DND-41 (cell line): ENCODE data around the gene ART5.

Experiments
- ATAC-seq: fragments of 200-7000 bp; cut with Tn5 transposase; 3 replicates; pipeline ENCODE4 v1.9.1; 2021; ENCODE audit warnings: low read depth; ENCODE audit not compliant: insufficient read depth
- DNase-seq: peaks from one replicate; pipeline ENCODE4 v3.0.0-alpha.2; 2020
- H2AFZ ChIP-seq: 2 replicates; pipeline ENCODE4 v1.6.0; 2012; ENCODE audit warnings: low read depth, low read length
- H3K27ac ChIP-seq: 2 replicates; pipeline ENCODE4 v1.5.1; 2012; ENCODE audit warnings: low read length, inconsistent platforms
- H3K27me3 ChIP-seq: fragments of 200-600 bp; sonication (generic); 2 replicates; pipeline ENCODE4 v1.6.0; 2012; ENCODE audit warnings: low read length, mild to moderate bottlenecking, inconsistent platforms; ENCODE audit not compliant: insufficient read depth, poor library complexity
- H3K36me3 ChIP-seq: 2 replicates; pipeline ENCODE4 v1.5.1; 2012; ENCODE audit warnings: low read length, inconsistent platforms; ENCODE audit not compliant: insufficient read depth
- H3K4me1 ChIP-seq: 2 replicates; pipeline ENCODE4 v1.5.1; 2012; ENCODE audit warnings: mild to moderate bottlenecking, low read length; ENCODE audit not compliant: insufficient read depth
- H3K4me2 ChIP-seq: 2 replicates; pipeline ENCODE4 v1.6.0; 2012; ENCODE audit warnings: mild to moderate bottlenecking, moderate library complexity, low read length, inconsistent platforms; ENCODE audit not compliant: insufficient read depth
- H3K4me3 ChIP-seq, 2 experiments: fragments of 200-600 bp in 1 of 2; shearing (Covaris generic) in 1 of 2; 2 replicates each; pipeline ENCODE4 v1.5.1; 2012 to 2016; ENCODE audit warnings: inconsistent platforms in 2 of 2, low read length in 2 of 2, mild to moderate bottlenecking in 2 of 2, low read depth in 1 of 2, moderate library complexity in 1 of 2
- H3K79me2 ChIP-seq: 2 replicates; pipeline ENCODE4 v1.6.0; 2012; ENCODE audit warnings: low read length, inconsistent platforms; ENCODE audit not compliant: insufficient read depth
- H3K9ac ChIP-seq: 2 replicates; pipeline ENCODE4 v1.6.0; 2012; ENCODE audit warnings: low read depth, mild to moderate bottlenecking, inconsistent platforms, low read length, moderate library complexity
- H3K9me3 ChIP-seq: 2 replicates; pipeline ENCODE4 v1.5.1; 2012; ENCODE audit warnings: low read length, moderate library complexity, mild to moderate bottlenecking, inconsistent platforms; ENCODE audit not compliant: insufficient read depth, severe bottlenecking
- H4K20me1 ChIP-seq: 2 replicates; pipeline ENCODE4 v1.6.0; 2012; ENCODE audit warnings: low read length; ENCODE audit not compliant: insufficient read depth
- CTCF ChIP-seq: IDR thresholded peaks from 2 replicates; pipeline ENCODE4 v1.5.1; 2012; ENCODE audit warnings: borderline replicate concordance, low read length, moderate library complexity, mild to moderate bottlenecking; ENCODE audit not compliant: poor library complexity, severe bottlenecking; ENCODE audit errors: extremely low read depth
- EZH2 ChIP-seq: IDR thresholded peaks from 3 replicates; pipeline ENCODE4 v1.6.1; 2012; ENCODE audit warnings: borderline replicate concordance, low read depth, mild to moderate bottlenecking, moderate library complexity, low read length, inconsistent platforms; ENCODE audit not compliant: severe bottlenecking

The ART5 gene

GRCh38 chr11:3623121-3623520 is 18.7 kb downstream of the ART5 start:
- no peaks in the 10 kb centered on the region for H3K79me2 ChIP-seq
- no peaks in the 10 kb centered on the region for H4K20me1 ChIP-seq
- no peaks in the 10 kb centered on the region for H3K36me3 ChIP-seq
- H3K4me1 ChIP-seq, result no peaks in the 10 kb centered on the region
- H3K27ac ChIP-seq, result no peak overlapping the region
- DNase-seq (no peak), ATAC-seq (no peak)
- H2AFZ ChIP-seq, result no peak overlapping the region
- no peak overlapping the region for H3K4me2 ChIP-seq
- H3K27me3 ChIP-seq, result peaks cover 5% of the 10 kb centered on the region
- TF ChIP-seq EZH2 (no peak), CTCF (no peak)
- no peaks in the 10 kb centered on the region for H3K9me3 ChIP-seq
- no peak overlapping the region for H3K4me3 ChIP-seq
- H3K9ac ChIP-seq, result no peak overlapping the region

GRCh38 chr11:3622521-3622920 is 19.3 kb downstream of the ART5 start:
- Histone ChIP-seq H4K20me1 (no peaks in the 10 kb centered on the region), H3K9me3 (no peaks in the 10 kb centered on the region), H3K4me1 (no peaks in the 10 kb centered on the region), H3K4me3 (no peak overlapping the region), H3K27ac (no peak overlapping the region), H3K36me3 (no peaks in the 10 kb centered on the region), H2AFZ (no peak overlapping the region), H3K27me3 (peaks cover 5% of the 10 kb centered on the region), H3K79me2 (no peaks in the 10 kb centered on the region), H3K9ac (no peak overlapping the region), H3K4me2 (no peak overlapping the region)
- DNase-seq (no peak), ATAC-seq (no peak)
- TF ChIP-seq CTCF (no peak), EZH2 (no peak)

GRCh38 chr11:3617990-3618389 is 23.8 kb downstream of the ART5 start:
- no peak overlapping the region for H3K9ac ChIP-seq
- no peaks in the 10 kb centered on the region for H3K79me2 ChIP-seq
- H3K4me2 ChIP-seq, result no peak overlapping the region
- H3K36me3 ChIP-seq, result no peaks in the 10 kb centered on the region
- no peak overlapping the region for H3K27ac ChIP-seq
- ATAC-seq (no peak), DNase-seq (no peak)
- no peak overlapping the region for H2AFZ ChIP-seq
- no peaks in the 10 kb centered on the region for H3K9me3 ChIP-seq
- no peak overlapping the region for H3K4me3 ChIP-seq
- no peaks in the 10 kb centered on the region; the same call in 1 of the 2 replicates for H4K20me1 ChIP-seq
- peaks cover 5% of the 10 kb centered on the region for H3K27me3 ChIP-seq
- H3K4me1 ChIP-seq, result no peaks in the 10 kb centered on the region
- TF ChIP-seq CTCF, result no peak
- no peak for TF ChIP-seq EZH2
